ENCODE data around the gene PPP3CA.

The PPP3CA gene

DNA sequence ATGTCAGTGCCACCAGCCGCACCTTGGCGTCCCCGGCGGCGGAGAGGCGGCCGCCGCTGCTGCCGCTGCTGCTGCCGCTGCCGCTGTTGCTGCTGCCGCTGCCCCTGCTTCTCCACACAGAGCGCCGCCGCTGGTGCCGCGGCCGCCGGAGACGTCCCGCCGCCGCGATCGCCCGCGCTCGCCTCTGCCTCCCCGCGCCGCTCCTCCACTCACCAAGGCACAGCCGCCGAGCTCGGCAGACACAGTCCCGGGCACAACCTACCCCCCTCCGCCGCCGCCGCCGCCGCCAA is at the start of gene PPP3CA:
Gene PPP3CA (minus strand): TSS at position 260 of the 290 bp plus-strand sequence.
- no peak for DNase-seq (ENCODE audit: low read depth, low spot score)

DNA sequence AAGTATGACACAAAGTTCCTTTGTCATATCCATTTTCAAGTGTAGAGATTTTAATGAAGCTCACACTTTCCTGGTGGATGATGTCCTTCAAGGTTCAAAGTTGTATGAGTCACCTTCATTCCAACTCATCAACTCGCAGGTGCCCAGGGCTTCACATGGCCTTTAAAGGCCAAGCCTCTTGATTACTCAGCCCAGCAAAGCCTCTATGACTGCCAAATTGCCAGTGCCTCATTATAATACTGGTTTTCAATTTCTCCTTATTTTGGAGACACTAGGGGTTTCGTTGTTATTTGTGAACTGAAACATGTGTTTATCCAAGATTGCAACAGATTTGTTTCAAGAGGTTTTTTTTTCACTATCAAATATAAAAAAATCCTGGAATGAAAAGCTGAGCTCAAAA is 45.9 kb upstream of the PPP3CA start:
- DNase-seq (ENCODE audit: low read depth, low spot score): no peak

DNA sequence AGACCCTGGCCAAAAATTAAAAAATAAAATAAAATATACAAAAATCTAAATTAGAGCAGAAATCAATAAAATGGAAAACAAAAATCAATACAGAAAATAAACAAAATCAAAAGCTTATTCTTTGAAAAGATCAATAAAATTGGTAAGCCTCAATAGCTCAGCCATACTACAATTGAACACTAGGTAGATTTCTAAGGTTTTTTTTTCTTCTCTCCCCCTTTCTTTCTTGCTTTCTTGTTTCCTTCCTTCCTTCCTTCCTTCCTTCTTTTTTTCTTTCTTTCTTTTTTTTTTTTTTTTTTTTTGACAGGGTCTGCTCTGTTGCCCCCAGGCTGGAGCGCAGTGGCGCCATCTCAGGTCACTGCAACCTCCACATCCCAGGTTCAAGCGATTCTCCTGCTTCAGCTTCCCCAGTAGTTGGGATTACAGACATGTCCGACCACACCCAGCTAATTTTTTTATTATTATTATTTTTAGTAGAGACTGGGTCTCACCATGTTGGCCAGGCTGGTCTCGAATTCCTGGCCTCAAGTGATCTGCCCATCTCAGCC is 23.4 kb upstream of the PPP3CA start:
- DNase-seq (ENCODE audit: low read depth, low spot score): no peak

DNA sequence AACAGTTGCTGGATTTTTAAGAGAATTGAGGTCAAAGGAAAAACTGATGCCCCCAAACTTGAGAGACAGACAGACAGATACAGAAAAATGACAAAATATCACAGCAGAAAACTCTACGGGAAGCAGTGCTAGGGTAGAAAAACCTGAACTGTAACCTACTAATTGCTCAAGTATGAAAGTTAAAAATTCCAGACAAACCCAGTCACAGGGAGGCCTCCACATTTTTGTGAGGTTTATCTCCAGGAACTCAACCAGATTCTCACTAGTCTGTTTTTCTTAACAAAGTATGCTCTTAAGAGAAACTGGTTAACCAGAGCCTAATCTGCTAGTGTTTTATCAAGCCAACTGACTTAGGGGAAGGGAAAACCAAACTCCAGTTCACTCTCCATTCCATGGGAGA is 19.9 kb upstream of the PPP3CA start:
- DNase-seq (ENCODE audit: low read depth, low spot score): no peak

DNA sequence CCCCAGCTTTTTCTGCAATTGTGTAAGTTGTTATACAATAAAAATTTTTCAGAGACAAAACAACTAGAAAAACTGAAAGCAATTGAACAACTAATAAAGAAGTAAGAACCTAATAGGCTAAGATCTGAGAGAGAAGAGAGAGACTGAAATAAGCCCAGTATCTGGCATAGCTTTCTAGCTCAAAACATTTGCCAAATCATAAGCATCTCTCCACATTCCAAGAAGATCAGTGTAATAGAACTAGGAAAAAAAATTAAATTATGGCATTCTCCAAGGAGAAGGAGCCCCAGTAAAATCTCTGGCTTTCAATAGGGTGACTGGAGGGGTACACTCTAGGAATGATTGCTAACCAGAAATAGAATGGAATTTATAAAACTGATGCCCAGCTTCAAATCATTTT is 19.0 kb upstream of the PPP3CA start:
- no peak for DNase-seq (ENCODE audit: low read depth, low spot score)

DNA sequence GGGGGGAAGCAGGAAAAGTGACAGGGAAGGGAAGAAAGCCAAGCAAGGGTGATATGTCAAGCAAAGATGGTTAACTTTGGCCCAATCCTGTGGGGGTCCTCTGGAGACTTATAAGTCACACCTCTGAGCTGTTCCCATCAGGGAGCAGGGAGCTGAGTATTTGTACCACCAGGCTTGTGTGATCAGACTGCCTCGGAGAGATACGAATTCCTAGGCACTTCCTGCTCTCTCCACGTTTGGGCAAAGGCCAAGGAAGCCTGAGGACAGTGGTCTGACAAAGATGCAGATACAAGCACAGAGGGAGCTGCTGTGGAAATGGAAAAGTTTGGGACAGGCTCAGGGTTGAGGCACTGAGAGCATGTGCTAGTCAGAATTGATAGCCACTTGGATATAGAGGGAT is 10.4 kb upstream of the PPP3CA start:
- no peak for DNase-seq (ENCODE audit: low read depth, low spot score)

DNA sequence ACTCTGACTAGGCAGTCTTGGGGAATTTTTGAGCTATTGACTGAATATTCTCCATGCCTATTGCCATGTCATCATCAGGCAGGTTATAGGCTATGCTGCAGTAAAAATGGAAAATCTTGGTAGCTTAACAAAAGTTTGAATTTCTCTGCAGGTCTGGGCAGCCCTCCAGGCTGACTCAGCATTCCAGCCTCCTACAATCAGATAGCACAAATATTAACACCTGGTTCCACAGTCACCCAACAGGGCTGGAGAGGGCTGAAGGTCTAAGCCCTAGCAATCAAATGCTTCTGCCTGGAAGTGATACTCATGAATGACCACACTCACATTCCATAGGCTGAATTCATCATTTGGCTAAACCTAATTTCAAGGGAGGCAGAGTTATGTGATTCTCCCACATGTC is 9.6 kb upstream of the PPP3CA start:
- DNase-seq (ENCODE audit: low read depth, low spot score): no peak

DNA sequence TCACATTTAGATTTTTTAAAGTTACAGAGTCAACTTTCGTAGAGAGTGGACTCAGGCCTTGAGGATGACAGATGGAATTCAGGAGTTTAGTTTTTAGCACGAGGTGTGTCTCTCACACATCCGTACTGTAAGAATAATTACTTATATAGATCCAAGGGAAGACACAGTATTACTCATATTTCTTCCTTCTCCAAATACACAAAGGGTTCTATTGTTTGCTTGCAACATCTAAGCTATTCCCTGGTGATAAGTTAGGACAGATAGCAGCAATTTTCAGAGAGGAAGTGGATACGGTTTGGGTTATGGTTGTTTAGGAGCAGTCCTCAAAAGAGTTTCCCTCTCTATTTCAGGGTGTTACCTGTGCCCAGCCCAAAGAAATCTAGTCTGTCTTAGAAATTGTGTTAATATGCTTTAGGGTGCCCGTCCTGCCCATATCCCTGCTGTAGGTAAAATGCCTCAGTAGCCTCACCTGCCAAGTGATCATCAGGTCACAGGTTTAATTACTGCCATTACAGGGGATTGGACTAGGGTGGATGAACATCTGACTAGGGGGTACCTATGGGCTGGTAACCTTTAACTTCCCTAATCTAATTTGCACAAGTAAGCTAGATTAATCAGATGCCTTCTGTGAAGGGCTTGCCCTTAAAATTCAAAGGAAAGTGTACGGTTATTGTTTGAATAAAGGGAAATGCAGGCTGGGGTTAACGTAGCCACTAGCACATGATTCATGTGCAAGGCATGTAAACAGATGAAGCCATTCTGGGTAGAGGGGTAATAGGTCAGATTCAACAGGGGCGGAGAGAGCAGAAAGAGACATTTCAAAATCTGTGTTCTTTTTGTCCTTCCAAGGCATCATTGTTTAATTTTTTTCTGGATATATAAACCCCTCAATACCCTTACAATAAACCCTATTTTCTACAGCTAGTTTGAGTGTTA is 8.7 kb upstream of the PPP3CA start:
- DNase-seq (ENCODE audit: low read depth, low spot score): no peak

DNA sequence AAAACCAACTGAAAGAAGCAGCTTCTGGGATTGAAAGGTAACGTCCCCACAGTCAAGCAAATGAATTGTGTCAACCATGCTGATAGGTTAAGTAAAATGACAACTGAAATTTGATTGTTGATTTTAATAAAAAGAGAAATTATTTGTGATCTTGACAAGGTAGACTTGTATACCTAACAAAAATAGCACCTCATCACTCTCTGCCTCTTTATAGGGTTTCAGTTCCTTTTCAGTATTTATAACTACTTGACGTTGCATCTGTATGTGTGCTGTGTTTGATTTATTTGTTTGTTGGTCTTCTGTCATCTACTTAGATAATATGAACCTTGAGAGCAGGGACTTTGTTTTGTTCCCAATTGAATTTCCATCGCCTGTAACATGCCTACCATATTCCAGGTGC is 7.9 kb upstream of the PPP3CA start:
- no peak for DNase-seq (ENCODE audit: low read depth, low spot score)

DNA sequence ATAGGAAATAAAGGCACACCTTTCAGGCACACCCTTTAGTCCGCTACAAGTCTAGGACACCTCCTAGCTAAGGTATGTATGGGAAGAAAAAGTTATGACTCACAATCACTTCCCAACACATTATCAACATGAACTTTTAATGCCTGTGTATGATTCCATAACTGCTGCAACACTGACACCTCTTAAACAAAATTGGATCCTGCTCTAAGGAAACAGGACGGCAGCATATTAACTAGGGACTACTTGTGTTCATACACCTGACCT is 2.4 kb upstream of the PPP3CA start:
- DNase-seq (ENCODE audit: low read depth, low spot score): no peak

DNA sequence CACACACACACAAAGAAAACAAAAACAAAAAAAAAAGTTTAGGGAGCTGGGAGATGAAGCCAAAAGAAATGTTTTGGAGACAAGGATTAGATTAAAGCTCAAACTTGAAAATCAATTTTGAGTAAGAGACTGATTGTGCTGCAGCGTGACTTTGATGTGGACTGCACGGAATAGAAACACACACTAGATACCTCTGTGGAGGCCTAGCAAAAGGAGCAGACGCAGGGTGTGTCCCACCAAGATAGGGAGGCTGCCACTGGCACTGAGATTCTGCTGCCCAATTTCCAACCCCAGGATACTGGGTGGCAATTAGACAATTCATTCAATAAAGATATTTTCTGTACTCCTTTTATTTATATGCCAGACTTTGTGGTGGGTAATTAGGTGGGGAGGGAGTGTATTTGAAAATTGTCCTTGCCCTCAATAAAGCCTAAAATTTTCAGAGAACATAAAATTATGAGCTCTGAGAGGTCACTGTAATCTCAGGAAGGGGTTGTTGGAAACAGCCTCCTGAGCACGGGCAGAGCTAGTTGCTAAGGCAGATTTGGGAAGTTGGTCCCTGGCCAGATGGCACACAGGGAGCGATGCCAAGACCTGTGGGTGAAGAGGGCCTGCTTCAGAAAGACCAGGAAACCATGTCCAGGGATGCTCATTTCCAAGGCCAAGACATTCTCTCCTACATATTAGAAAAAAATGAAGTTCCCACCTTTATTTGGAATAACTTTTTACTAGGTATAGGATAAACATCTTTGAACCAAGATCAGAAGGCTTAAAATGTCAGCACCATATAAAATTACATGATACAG is 1.9 kb upstream of the PPP3CA start:
- no peak for DNase-seq (ENCODE audit: low read depth, low spot score)

DNA sequence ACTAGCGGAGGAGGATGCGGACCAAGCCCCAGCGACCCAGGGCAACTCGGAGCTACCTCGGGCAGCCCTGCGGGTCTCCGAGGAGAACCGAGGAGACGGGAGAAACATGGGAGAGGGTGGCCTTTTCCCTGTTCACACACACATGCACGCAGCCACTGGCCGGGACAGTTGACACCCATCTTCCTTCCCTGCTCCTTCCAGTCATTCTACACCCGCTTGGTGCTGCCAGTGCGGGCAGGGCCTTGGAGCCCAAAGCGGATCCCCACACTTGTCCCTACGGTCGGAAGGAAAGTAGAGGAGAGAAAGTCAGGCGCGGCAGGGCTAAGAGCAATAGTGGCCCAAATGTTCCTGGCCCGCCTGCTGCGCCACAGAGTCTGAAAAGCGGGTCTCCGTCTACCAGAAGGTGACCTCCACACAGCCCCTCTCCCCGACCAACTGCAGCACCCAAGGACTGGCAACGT is 1.1 kb upstream of the PPP3CA start:
- no peak for DNase-seq (ENCODE audit: low read depth, low spot score)

DNA sequence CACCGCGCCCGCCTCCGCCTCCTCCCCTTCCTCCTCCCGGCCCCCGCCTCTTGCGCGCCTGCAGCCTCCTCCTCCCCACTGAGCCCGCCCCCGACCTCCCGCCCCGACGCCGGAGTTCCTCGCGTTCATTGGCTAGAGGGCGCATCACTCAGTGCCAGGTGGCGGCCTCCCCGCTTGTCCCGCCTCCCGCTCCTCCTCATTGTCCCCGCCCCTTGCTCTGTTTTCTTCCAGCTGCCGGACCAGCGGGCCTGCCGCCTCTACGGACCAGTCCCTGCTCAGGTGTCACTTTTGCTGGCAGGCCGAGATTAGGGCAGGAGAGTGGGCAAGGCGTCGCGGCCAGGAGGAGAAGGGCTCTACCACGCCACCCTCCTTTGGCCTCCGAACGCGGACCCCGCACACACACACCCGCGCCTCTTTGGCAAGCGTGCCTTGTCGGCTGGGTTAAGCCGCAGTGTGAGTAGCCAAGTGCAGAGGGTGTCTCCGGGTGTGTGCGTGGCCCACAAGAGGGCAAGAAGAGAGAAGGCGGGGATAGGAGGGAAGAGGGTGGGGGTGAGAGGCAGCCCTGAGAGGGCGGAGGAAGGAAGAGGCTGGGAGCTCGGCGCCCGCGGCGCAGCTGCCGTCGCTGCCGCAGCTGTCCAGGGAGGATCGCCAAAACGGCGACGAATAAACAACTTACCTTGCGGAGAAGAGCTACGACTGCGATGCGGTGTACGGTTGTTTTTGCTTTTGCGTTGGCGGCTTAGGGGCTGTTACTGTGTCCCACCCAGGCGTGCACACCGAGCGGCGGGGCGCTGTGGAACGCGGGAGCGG is 436 bp upstream of the PPP3CA start:
- DNase-seq (ENCODE audit: low read depth, low spot score): peak; percentile 45

DNA sequence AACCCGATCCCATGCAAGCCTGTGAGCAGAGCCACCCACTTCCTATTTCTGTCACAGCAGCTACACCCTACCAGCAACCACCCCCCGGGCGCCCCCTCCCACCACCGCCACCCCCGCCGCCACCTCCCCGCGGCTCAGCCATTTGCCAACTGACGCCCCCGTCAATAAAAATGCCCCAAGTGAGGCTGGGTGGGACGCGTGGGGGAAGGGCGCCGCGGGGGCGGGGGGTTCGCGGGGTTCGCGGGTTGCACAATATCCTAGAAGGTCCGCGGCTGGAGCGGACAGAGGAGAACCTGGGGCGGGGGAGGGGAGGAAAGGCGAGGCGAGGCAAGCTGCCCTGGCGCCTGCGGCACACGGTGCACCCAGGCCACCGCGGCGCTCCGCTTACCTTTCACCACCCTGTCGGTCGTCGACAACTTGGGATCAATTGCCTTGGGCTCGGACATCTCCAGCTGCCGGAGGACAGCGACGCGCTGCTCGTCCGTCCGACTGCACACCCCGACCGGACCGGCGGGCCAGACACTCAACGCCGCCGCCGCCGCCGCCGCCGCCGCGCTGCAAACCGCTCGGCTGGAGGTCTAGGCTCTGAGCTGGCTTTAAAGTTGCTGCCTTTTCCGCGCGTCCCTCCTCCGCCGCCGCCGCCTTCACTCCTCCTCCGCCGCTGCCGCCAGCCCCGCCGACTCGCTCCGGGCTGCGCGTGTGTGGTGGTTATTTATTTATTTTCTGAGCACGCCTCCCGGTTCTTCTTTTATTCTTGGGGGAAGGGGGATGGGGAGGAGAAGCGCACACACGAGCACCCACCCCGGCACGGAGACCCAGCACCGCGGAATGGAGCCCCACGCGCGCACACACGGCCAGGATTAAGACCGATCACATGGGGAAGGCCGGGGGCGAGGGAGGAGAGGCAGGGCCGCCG is 717 bp downstream of the PPP3CA start:
- no peak for DNase-seq (ENCODE audit: low read depth, low spot score)

DNA sequence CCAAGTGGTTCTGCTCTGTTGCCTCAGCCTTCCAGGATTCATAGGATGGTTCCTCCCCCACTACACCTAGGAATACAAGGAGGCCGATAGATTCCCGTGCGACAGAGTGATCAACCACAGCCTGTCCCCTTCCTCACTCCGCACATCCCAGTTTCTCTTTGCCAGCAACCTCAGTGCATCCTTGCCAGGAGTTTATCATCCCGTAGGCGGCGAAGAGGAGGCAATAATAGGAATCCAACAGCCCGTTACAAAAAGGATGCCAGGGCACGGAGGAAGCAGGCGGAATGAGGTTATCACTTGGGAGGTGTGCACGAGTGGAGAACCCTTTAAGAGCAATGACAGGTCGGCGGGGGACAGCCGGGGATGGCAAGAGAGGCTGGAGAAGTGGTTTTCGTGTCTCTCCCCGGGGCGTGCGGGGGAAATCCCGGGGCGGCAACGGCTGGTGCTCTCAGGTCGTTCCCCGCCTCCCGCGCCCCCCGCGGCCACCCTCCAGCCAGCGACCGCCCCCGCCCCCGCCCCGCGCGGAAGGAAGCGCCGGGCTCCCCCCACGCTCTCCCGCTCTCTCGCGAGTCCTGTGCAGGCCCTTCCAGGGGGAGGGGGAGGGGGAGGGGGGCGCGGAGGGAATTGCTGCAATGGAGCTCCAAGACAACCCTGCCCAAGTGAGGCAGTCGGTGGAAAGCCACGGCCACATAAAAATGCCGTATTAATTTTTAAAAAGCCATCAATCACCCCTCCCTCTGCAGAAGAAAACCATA is 1.6 kb downstream of the PPP3CA start:
- no peak for DNase-seq (ENCODE audit: low read depth, low spot score)

DNA sequence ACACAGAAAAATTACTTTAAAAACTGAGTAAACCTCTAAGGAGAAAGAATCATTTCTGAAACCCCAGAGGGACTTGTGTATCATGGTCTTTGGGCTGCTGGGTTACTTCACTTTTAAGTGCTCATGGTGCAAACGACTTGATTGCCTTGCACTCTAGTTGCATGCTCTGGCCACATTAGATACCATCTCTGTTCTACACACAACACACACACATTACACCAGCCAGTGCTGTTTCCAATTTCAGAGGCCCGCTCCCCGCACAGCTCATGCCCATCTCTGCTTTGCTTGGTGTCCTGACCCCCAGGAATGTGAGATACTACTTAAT is 2.1 kb downstream of the PPP3CA start:
- no peak for DNase-seq (ENCODE audit: low read depth, low spot score)

DNA sequence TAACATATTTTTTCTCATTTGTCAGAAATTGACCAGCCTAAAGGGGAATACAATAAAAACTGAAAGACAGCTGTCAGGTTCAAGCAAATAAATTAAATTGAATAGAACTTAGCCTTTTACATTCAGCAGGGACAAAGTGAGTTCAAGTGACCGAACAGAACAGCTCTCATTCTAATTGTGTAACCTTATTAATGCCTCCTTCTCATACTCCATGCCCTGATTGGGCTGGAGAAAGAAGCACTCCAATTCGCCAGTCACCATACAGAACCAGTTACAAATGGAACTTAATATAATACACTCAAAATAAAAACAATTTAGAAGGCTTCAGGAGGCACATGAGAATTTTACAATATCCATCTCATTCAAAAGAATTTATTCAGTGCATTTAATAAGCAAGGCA is 8.0 kb downstream of the PPP3CA start:
- no peak for DNase-seq (ENCODE audit: low read depth, low spot score)

DNA sequence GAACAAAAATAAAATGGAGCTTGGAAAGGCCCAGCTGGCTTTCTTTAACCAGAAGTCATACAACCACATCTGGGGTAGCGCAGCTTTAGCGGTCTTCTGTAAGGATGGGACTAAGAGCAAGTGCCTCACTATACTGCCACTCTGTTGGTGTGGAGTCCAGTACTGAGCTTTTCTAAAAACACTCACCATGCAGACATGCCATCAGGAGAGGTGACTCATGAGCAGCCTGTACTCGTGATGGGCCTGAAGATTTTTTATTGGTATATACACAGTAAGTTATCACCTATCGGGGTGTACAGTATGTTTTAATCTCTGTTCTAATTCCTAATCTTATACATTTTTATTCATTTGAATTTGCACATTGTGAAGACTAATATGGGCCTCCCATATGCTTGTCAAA is 9.6 kb downstream of the PPP3CA start:
- DNase-seq (ENCODE audit: low read depth, low spot score): no peak

DNA sequence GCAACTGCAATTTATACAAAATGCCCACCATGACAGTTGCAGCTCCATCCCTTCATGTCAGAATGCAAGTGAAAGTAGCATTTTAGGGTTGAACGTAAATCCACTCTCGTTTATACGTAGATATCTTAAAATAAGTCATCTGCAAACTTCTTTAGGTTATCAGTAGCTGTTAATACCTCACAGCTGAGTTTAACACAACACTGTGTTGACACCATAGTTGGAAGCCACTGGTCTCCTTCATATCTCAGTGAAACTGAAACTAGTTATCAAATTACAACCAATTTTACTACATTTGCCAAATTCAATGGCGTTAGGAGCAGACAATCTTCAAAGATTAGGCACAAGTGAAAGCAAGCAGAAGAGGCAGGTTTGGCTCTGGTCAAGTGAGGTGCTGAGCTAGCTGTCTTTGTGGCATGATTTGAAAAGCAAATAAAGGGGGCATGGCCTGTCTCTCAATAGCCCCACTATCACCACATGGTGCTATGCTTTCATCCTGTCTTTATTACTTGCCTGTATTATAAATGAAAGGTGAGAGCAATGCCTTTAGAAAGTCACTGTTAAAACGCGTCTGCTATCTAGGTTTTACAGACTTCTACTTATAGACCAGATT is 12.3 kb downstream of the PPP3CA start:
- no peak for DNase-seq (ENCODE audit: low read depth, low spot score)

DNA sequence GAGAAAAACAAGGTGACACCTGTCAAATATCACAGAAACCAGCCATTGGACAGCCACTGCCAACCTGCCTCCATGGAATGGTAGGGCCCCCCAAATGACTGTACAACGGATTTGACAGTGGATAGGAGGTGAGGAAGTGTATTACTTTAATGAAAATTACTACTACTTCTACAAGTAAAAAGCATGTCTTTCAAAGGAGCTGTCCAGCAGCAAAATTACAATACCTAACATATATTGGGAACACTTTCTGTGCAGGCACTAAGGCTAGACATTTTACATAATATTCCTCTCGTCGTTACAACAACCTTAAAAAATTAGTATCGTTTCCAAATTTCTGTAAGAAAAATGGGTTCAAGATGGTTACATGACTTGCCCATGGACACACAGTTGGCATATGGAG is 14.9 kb downstream of the PPP3CA start:
- no peak for DNase-seq (ENCODE audit: low read depth, low spot score)

Data from iPS DF 19.7 (cell line).